ENCODE results near the gene ABHD14A. TPM values are rescaled to one million over a fixed set of nuclear protein-coding genes. Genes with fewer than 3 reads are reported as not detected.

ABHD14A gene
- total RNA-seq, 4 donors from 2014 or later = 10.0 to 22.3 (median 15.8) TPM

GRCh38 chr3:51980253-51980652 is 5.4 kb downstream of the ABHD14A start:
- peaks cover 0 to 13% (median 5%) of the 10 kb centered on the region in 4 donors for H3K36me3 ChIP-seq
- H3K27me3 ChIP-seq = no peaks in the 10 kb centered on the region
- intact Hi-C loops (cut with DNase I) = no loop called here
- no peak overlapping the region for H3K27ac ChIP-seq (replicated peaks in 1 of 4)
- TF ChIP-seq EP300 (IDR thresholded peaks at IDR 0.05) = no peak
- no peak for TF ChIP-seq POLR2A (IDR thresholded peaks at IDR 0.05; ENCODE audit: low read depth)
- TF ChIP-seq POLR2AphosphoS5 (IDR thresholded peaks at IDR 0.05) = no peak
- TF ChIP-seq, protein P1, sequence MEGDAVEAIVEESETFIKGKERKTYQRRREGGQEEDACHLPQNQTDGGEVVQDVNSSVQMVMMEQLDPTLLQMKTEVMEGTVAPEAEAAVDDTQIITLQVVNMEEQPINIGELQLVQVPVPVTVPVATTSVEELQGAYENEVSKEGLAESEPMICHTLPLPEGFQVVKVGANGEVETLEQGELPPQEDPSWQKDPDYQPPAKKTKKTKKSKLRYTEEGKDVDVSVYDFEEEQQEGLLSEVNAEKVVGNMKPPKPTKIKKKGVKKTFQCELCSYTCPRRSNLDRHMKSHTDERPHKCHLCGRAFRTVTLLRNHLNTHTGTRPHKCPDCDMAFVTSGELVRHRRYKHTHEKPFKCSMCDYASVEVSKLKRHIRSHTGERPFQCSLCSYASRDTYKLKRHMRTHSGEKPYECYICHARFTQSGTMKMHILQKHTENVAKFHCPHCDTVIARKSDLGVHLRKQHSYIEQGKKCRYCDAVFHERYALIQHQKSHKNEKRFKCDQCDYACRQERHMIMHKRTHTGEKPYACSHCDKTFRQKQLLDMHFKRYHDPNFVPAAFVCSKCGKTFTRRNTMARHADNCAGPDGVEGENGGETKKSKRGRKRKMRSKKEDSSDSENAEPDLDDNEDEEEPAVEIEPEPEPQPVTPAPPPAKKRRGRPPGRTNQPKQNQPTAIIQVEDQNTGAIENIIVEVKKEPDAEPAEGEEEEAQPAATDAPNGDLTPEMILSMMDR (IDR thresholded peaks at IDR 0.05) = no peak
- H3K4me1 ChIP-seq = peaks cover 32 to 57% (median 42%) of the 10 kb centered on the region in 4 donors
- 99% methylated on average over 7 of the region's 10 CpGs for WGBS
- H3K4me3 ChIP-seq = no peak overlapping the region
- H3K9me3 ChIP-seq = no peaks in the 10 kb centered on the region
- no peak for DNase-seq (ENCODE audit: extremely low spot score)

DNA sequence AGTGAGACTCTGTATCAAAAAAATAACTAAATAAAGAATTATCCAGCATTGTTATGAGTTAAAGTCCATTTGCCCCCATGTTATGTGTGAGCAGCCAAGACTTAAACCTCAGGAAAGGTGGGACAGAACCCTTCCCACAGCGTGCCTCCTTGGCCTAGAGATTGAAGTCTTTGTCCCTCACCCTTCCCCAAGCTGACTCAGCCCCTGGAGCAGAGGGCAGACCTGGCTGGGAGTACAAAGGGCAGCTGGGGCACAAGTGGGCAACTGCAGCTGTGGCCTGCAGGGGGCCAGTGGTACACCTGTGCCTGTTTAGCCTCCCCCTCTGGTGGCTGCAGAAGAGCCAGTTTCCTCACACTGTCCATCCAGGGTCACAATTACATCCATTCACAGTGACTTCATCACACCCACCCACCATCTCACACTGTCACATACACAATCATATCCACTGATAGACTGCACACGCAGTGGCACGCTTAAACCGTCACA is 7.5 kb downstream of the ABHD14A start:
- Histone ChIP-seq H3K4me3 (peak overlapping the region; percentile 66 to 69 (median 68)), H3K27ac (replicated peaks in 1 of 4) (peak overlapping the region; percentile 92 to 97 (median 96)), H3K27me3 (no peaks in the 10 kb centered on the region), H3K36me3 (peaks cover 0 to 13% (median 6%) of the 10 kb centered on the region in 4 donors), H3K9me3 (no peaks in the 10 kb centered on the region), H3K4me1 (peaks cover 22 to 43% (median 30%) of the 10 kb centered on the region in 4 donors)
- no peak for TF ChIP-seq EP300 (IDR thresholded peaks at IDR 0.05)
- TF ChIP-seq, protein P1 (IDR thresholded peaks at IDR 0.05) = peak; percentile 21 to 50 (median 28)
- TF ChIP-seq POLR2AphosphoS5 (IDR thresholded peaks at IDR 0.05) = no peak
- no peak for DNase-seq (ENCODE audit: extremely low spot score)
- 4% methylated on average over 4 of the region's 4 CpGs for WGBS
- intact Hi-C loops (cut with DNase I) = no loop called here

- peak; percentile 95 for DNase-seq (ENCODE audit: extremely low spot score)
- Histone ChIP-seq H3K4me3 (peak within 1 kb of the TSS; percentile 66 to 69 (median 68)), H3K27ac (replicated peaks in 1 of 4) (peak within 1 kb of the TSS; percentile 92 to 97 (median 96)), H3K27me3 (no peaks in the 10 kb centered on the region), H3K9me3 (no peaks in the 10 kb centered on the region), H3K36me3 (peaks cover 0 to 17% (median 6%) of the 10 kb centered on the region in 4 donors), H3K4me1 (peaks cover 22 to 43% (median 30%) of the 10 kb centered on the region in 4 donors)
- TF ChIP-seq POLR2AphosphoS5 (IDR thresholded peaks at IDR 0.05) = peak; percentile 85 to 89
- TF ChIP-seq, protein P1 (IDR thresholded peaks at IDR 0.05) = no peak
- intact Hi-C loops (cut with DNase I) = no loop called here
- WGBS = under 1% methylated on average over 34 of the region's 68 CpGs
These were observed 8.1 kb downstream of the ABHD14A start, which contains the start of gene ACY1 for GRCh38 chr3:51982838-51983577. ACY1 (plus strand) TSS chr3:51983535; CDS start chr3:51984065, 530 bp downstream.

DNA sequence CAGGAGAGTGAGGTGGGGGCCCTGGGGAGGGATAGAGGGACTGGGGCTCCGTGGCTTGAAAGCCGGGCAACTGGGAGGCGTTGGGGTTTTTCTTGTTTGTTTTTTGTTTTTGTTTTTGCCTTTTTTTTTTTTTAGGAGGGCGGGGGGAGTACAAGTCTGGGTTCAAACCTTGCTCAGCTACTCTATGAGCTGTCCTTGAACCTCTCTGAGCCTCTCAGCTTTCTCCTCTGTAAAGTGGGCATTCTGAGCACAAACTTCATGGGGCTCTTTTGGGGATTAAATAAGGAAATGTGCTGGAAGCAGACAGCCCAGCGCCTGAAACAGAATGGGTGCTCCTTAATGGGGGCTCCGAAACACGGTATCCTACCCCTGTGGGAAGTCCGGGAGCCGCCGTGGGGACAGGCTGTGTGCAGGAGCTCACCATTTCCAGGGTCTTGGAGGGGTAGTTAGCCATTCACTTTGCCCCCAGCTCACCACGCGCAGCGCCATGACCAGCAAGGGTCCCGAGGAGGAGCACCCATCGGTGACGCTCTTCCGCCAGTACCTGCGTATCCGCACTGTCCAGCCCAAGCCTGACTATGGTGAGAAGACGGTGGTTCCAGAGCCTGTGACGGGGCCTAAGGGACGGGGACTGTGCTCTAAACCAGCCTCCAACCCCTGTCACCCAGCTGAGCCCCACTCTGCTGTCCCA is 8.9 kb downstream of the ABHD14A start:
- TF ChIP-seq EP300 (IDR thresholded peaks at IDR 0.05) (no peak), POLR2A (IDR thresholded peaks at IDR 0.05; ENCODE audit: low read depth) (no peak), POLR2AphosphoS5 (IDR thresholded peaks at IDR 0.05) (no peak)
- TF ChIP-seq, protein P1 (IDR thresholded peaks at IDR 0.05) = no peak
- Histone ChIP-seq H3K36me3 (peaks cover 0 to 17% (median 4%) of the 10 kb centered on the region in 4 donors), H3K9me3 (no peaks in the 10 kb centered on the region), H3K27ac (replicated peaks in 1 of 4) (peak overlapping the region; percentile 92 to 97 (median 96)), H3K4me3 (peak overlapping the region; percentile 66 to 69 (median 68)), H3K4me1 (peaks cover 22 to 43% (median 30%) of the 10 kb centered on the region in 4 donors), H3K27me3 (no peaks in the 10 kb centered on the region)
- WGBS = 75% methylated on average over 21 of the region's 22 CpGs
- no peak for DNase-seq (ENCODE audit: extremely low spot score)
- intact Hi-C loops (cut with DNase I) = no loop called here

All from esophagus muscularis mucosa (tissue), 4 donors.